ENCODE data around the gene ZNF385B. TPM values are rescaled to one million over a fixed set of nuclear protein-coding genes. Genes with fewer than 3 reads are reported as not detected.

ZNF385B gene
- total RNA-seq, 1 donor from 2014 or later: 0.11 TPM

- H3K27me3 Mint-ChIP-seq (ENCODE audit: low read depth): no peaks in the 10 kb centered on the region
- DNase-seq (ENCODE audit: low spot score in 2 of 2, unreplicated experiment in 2 of 2): no peak
- peaks cover 10% of the 10 kb centered on the region for H3K9me3 Mint-ChIP-seq
- no peaks in the 10 kb centered on the region for H3K36me3 Mint-ChIP-seq
- no peaks in the 10 kb centered on the region for H3K4me1 Mint-ChIP-seq
- H3K4me3 Mint-ChIP-seq: no peak overlapping the region
- TF ChIP-seq CTCF (IDR thresholded peaks at IDR 0.05; ENCODE audit: unreplicated experiment): no peak
- H3K27ac Mint-ChIP-seq: no peak overlapping the region
Observed at GRCh38 chr2:179594268-179595112, 266.9 kb downstream of the ZNF385B start.

DNA sequence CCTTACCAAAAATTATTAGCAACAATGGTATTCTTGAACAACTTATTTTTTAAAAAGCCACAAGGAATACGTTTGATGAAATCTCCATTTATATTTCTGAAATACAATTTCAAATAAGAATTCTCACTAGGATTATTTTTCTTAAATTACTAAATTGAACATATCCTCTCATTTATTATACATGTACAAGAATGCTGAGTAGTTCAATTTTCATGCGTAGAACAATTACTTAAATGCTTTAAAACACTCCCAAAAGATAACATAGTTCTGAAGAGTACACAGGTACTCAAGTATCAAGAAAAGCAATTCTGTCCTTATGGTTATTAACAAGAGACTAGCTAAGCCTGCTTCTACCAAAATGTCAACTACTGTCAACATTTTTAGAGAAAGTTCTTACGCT lies 268.1 kb downstream of the ZNF385B start:
- no peak for TF ChIP-seq CTCF (IDR thresholded peaks at IDR 0.05; ENCODE audit: unreplicated experiment)
- no peak for DNase-seq (ENCODE audit: low spot score in 2 of 2, unreplicated experiment in 2 of 2)
- H3K27ac Mint-ChIP-seq: no peak overlapping the region
- H3K9me3 Mint-ChIP-seq: peaks cover 10% of the 10 kb centered on the region
- H3K4me3 Mint-ChIP-seq: no peak overlapping the region
- peaks cover 4% of the 10 kb centered on the region for H3K4me1 Mint-ChIP-seq
- no peaks in the 10 kb centered on the region for H3K27me3 Mint-ChIP-seq (ENCODE audit: low read depth)
- H3K36me3 Mint-ChIP-seq: no peaks in the 10 kb centered on the region

GRCh38 chr2:179592167-179592936 lies 269.1 kb downstream of the ZNF385B start:
- Mint-ChIP-seq H3K4me1 (peaks cover 8% of the 10 kb centered on the region), H3K27ac (no peak overlapping the region)
- TF ChIP-seq CTCF (IDR thresholded peaks at IDR 0.05; ENCODE audit: unreplicated experiment): no peak

GRCh38 chr2:179591690-179592089 lies 269.7 kb downstream of the ZNF385B start:
- Mint-ChIP-seq H3K27ac (no peak overlapping the region), H3K27me3 (ENCODE audit: low read depth) (no peaks in the 10 kb centered on the region), H3K4me1 (peaks cover 10% of the 10 kb centered on the region), H3K9me3 (peaks cover 7% of the 10 kb centered on the region), H3K36me3 (no peaks in the 10 kb centered on the region), H3K4me3 (no peak overlapping the region)
- no peak for DNase-seq (ENCODE audit: low spot score in 2 of 2, unreplicated experiment in 2 of 2)
- TF ChIP-seq CTCF (IDR thresholded peaks at IDR 0.05; ENCODE audit: unreplicated experiment): no peak

More at GRCh38 chr2:179592167-179592936, 269.1 kb downstream of the ZNF385B start:
- no peak for DNase-seq (ENCODE audit: low spot score in 2 of 2, unreplicated experiment in 2 of 2)
- Mint-ChIP-seq H3K36me3 (no peaks in the 10 kb centered on the region), H3K4me3 (no peak overlapping the region), H3K9me3 (peaks cover 10% of the 10 kb centered on the region), H3K27me3 (ENCODE audit: low read depth) (no peaks in the 10 kb centered on the region)

DNA sequence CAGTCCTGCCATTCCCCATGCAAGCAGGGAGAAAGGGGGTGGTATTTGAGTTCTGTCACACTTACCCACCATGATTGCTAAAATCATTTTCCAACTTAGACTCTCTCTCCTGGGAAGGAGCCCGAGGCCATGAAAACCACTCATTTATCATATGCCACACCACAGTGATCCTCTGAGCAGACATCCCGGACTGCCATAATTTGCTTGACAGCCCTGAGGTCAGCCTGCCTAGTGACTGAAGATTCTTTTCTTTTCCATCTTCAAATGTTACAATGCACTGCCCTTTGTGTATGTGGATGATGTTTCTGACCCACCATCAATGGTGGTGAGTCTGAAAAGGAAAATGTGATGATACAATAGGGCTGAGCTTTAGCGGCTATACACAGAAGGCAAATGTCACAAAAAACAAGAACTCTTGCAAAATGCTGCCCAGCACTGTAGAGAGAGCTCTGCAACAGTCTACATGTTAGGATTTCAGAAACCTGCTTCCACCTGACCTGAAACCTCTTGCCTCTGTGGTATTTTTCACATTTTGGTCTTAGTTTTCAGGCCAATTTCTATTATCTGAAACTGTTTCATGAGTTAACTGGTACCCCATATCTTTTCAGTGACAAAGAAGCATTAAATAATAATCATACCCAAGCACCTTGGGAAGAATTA lies 272.8 kb downstream of the ZNF385B start:
- no peak for TF ChIP-seq CTCF (IDR thresholded peaks at IDR 0.05; ENCODE audit: unreplicated experiment)
- no peak overlapping the region for H3K4me3 Mint-ChIP-seq
- H3K9me3 Mint-ChIP-seq: no peaks in the 10 kb centered on the region
- DNase-seq (ENCODE audit: low spot score in 2 of 2, unreplicated experiment in 2 of 2): no peak
- H3K27ac Mint-ChIP-seq: no peak overlapping the region
- H3K36me3 Mint-ChIP-seq: no peaks in the 10 kb centered on the region
- H3K27me3 Mint-ChIP-seq (ENCODE audit: low read depth): no peaks in the 10 kb centered on the region
- peaks cover 10% of the 10 kb centered on the region for H3K4me1 Mint-ChIP-seq
